HepG2 (cell line): ENCODE results near the gene FBXO28.

Experiments used
- ZBTB7A ChIP-seq: sonication (generic); formaldehyde crosslinking; IDR thresholded peaks from 2 replicates; pipeline ENCODE4 v1.8.0; 2022; ENCODE audit warnings: mild to moderate bottlenecking, missing genetic modification reagents
- TF ChIP-seq, protein P1 (sequence below): sonication (generic); formaldehyde crosslinking; IDR thresholded peaks from 2 replicates; pipeline ENCODE4 v1.5.1; 2020; ENCODE audit warnings: mild to moderate bottlenecking, missing genetic modification reagents, moderate library complexity
- TF ChIP-seq, protein P2 (sequence below): sonication (generic); formaldehyde crosslinking; IDR thresholded peaks from 2 replicates; pipeline ENCODE4 v1.8.0; 2022; ENCODE audit warnings: mild to moderate bottlenecking, missing genetic modification reagents, borderline replicate concordance
- TF ChIP-seq, protein P3 (sequence below): sonication (generic); formaldehyde crosslinking; IDR thresholded peaks from 2 replicates; pipeline ENCODE4 v1.5.0; 2020; ENCODE audit warnings: mild to moderate bottlenecking, low read depth, missing genetic modification reagents, borderline replicate concordance
- TF ChIP-seq, protein P4 (sequence below): sonication (generic); formaldehyde crosslinking; IDR thresholded peaks from 2 replicates; pipeline ENCODE4 v1.4.0; 2020; ENCODE audit warnings: missing genetic modification reagents
- TF ChIP-seq, protein P5 (sequence below): sonication (generic); formaldehyde crosslinking; IDR thresholded peaks from 2 replicates; pipeline ENCODE4 v1.5.0; 2020; ENCODE audit warnings: mild to moderate bottlenecking, missing genetic modification reagents, moderate library complexity
- TF ChIP-seq, protein P6 (sequence below): sonication (generic); formaldehyde crosslinking; IDR thresholded peaks from 2 replicates; pipeline ENCODE4 v1.5.1; 2020; ENCODE audit warnings: missing genetic modification reagents, mild to moderate bottlenecking, borderline replicate concordance

DNA sequence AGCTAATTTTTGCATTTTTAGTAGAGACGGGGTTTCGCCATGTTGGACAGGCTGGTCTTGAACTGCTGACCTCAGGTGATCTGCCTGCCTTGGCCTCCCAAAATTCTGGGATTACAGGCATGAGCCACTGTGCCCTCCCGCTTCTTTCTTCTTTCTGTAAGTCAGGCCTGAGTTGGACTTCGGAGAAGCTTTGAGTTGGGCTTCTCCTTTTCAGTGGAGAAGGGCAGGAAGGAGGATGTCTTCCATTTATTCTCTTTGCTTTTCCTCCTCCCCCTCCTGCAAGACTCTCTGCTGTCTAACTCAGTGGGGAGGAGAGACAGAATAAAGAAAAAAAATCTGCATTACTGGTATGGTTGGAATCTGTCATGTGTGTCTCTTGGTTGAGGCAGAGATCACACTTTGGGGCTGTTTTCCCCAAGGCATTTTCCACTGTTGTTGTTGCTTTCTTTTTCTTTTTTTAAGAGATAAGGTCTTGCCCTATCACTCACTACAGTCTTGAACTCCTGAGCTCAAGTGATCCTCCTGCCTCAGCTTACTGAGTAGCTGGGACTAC is 55.9 kb downstream of the FBXO28 start:
- TF ChIP-seq, protein P1, sequence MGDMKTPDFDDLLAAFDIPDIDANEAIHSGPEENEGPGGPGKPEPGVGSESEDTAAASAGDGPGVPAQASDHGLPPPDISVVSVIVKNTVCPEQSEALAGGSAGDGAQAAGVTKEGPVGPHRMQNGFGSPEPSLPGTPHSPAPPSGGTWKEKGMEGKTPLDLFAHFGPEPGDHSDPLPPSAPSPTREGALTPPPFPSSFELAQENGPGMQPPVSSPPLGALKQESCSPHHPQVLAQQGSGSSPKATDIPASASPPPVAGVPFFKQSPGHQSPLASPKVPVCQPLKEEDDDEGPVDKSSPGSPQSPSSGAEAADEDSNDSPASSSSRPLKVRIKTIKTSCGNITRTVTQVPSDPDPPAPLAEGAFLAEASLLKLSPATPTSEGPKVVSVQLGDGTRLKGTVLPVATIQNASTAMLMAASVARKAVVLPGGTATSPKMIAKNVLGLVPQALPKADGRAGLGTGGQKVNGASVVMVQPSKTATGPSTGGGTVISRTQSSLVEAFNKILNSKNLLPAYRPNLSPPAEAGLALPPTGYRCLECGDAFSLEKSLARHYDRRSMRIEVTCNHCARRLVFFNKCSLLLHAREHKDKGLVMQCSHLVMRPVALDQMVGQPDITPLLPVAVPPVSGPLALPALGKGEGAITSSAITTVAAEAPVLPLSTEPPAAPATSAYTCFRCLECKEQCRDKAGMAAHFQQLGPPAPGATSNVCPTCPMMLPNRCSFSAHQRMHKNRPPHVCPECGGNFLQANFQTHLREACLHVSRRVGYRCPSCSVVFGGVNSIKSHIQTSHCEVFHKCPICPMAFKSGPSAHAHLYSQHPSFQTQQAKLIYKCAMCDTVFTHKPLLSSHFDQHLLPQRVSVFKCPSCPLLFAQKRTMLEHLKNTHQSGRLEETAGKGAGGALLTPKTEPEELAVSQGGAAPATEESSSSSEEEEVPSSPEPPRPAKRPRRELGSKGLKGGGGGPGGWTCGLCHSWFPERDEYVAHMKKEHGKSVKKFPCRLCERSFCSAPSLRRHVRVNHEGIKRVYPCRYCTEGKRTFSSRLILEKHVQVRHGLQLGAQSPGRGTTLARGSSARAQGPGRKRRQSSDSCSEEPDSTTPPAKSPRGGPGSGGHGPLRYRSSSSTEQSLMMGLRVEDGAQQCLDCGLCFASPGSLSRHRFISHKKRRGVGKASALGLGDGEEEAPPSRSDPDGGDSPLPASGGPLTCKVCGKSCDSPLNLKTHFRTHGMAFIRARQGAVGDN (CRISPR knock-in tag): no peak
- TF ChIP-seq, protein P2, sequence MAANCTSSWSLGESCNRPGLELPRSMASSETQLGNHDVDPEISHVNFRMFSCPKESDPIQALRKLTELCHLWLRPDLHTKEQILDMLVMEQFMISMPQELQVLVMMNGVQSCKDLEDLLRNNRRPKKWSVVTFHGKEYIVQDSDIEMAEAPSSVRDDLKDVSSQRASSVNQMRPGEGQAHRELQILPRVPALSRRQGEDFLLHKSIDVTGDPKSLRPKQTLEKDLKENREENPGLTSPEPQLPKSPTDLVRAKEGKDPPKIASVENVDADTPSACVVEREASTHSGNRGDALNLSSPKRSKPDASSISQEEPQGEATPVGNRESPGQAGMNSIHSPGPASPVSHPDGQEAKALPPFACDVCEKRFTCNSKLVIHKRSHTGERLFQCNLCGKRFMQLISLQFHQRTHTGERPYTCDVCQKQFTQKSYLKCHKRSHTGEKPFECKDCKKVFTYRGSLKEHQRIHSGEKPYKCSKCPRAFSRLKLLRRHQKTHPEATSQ (CRISPR knock-in tag): no peak
- TF ChIP-seq ZBTB7A (CRISPR knock-in tag): no peak
- TF ChIP-seq, protein P3, sequence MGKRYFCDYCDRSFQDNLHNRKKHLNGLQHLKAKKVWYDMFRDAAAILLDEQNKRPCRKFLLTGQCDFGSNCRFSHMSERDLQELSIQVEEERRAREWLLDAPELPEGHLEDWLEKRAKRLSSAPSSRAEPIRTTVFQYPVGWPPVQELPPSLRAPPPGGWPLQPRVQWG (CRISPR knock-in tag): no peak
- TF ChIP-seq, protein P4, sequence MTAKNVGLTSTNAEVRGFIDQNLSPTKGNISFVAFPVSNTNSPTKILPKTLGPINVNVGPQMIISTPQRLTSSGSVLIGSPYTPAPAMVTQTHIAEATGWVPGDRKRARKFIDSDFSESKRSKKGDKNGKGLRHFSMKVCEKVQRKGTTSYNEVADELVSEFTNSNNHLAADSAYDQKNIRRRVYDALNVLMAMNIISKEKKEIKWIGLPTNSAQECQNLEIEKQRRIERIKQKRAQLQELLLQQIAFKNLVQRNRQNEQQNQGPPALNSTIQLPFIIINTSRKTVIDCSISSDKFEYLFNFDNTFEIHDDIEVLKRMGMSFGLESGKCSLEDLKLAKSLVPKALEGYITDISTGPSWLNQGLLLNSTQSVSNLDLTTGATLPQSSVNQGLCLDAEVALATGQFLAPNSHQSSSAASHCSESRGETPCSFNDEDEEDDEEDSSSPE (CRISPR knock-in tag): no peak
- TF ChIP-seq, protein P5, sequence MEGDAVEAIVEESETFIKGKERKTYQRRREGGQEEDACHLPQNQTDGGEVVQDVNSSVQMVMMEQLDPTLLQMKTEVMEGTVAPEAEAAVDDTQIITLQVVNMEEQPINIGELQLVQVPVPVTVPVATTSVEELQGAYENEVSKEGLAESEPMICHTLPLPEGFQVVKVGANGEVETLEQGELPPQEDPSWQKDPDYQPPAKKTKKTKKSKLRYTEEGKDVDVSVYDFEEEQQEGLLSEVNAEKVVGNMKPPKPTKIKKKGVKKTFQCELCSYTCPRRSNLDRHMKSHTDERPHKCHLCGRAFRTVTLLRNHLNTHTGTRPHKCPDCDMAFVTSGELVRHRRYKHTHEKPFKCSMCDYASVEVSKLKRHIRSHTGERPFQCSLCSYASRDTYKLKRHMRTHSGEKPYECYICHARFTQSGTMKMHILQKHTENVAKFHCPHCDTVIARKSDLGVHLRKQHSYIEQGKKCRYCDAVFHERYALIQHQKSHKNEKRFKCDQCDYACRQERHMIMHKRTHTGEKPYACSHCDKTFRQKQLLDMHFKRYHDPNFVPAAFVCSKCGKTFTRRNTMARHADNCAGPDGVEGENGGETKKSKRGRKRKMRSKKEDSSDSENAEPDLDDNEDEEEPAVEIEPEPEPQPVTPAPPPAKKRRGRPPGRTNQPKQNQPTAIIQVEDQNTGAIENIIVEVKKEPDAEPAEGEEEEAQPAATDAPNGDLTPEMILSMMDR: no peak
- TF ChIP-seq, protein P6, sequence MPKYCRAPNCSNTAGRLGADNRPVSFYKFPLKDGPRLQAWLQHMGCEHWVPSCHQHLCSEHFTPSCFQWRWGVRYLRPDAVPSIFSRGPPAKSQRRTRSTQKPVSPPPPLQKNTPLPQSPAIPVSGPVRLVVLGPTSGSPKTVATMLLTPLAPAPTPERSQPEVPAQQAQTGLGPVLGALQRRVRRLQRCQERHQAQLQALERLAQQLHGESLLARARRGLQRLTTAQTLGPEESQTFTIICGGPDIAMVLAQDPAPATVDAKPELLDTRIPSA: no peak
